Measurements from ENCODE around the gene PROM1. TPM values are rescaled to one million over a fixed set of nuclear protein-coding genes. Genes with fewer than 3 reads are reported as not detected.

PROM1 gene
- total RNA-seq, 2 experiments from 2014 or later, result not detected

DNA sequence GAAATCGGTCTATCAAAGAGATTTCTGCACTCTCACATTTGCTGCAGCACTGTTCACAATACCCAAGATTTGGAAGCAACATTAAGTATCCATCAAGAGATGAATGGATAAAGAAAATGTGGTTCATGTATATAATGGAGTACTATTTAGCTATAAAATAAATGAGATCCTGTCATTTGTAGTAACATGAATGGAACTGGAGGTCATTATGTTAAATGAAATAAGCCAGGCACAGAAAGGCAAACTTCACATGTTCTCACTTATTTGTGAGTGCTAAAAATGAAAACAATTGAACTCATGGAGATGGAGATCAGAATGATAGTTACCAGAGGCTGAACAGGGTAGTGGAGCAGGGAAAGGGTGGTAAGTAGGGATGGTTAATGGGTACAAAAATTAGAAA lies 17.0 kb upstream of the PROM1 start:
- ChIA-PET POLR2A (interaction anchor here (0.6 to 1.3 kb wide), 2 partner anchors 23 to 26 kb away, joined by 3 read pairs; no protein-coding TSS in a partner anchor), CTCF (ENCODE audit: unreplicated experiment) (no interaction called here)
- H3K9me2 ChIP-seq (ENCODE audit: insufficient read depth, low read length), result no peaks in the 10 kb centered on the region
- H3K79me2 ChIP-seq (ENCODE audit: insufficient read depth, low read depth, low read length), result no peaks in the 10 kb centered on the region
- no peak for DNase-seq (ENCODE audit: low spot score)
- H3K9me3 ChIP-seq (ENCODE audit: low read length), result no peaks in the 10 kb centered on the region
- no peaks in the 10 kb centered on the region for H3K4me1 ChIP-seq (ENCODE audit: insufficient read depth, low read length, poor library complexity, severe bottlenecking)
- no TSS peak for BruUV-seq (replicated peaks)
- TF ChIP-seq, protein P1, sequence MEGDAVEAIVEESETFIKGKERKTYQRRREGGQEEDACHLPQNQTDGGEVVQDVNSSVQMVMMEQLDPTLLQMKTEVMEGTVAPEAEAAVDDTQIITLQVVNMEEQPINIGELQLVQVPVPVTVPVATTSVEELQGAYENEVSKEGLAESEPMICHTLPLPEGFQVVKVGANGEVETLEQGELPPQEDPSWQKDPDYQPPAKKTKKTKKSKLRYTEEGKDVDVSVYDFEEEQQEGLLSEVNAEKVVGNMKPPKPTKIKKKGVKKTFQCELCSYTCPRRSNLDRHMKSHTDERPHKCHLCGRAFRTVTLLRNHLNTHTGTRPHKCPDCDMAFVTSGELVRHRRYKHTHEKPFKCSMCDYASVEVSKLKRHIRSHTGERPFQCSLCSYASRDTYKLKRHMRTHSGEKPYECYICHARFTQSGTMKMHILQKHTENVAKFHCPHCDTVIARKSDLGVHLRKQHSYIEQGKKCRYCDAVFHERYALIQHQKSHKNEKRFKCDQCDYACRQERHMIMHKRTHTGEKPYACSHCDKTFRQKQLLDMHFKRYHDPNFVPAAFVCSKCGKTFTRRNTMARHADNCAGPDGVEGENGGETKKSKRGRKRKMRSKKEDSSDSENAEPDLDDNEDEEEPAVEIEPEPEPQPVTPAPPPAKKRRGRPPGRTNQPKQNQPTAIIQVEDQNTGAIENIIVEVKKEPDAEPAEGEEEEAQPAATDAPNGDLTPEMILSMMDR (conservative IDR thresholded peaks at IDR 0.05; ENCODE audit: low read length), result no peak
- no peak for TF ChIP-seq EZH2phosphoT487 (IDR thresholded peaks at IDR 0.05; ENCODE audit: borderline replicate concordance, low read depth, low read length)
- H3K4me2 ChIP-seq (ENCODE audit: low read length), result no peak overlapping the region
- H2AFZ ChIP-seq (ENCODE audit: low read length), result no peak overlapping the region
- no peaks in the 10 kb centered on the region for H3K36me3 ChIP-seq (ENCODE audit: insufficient read depth, low read length)
- H3K4me3 ChIP-seq (ENCODE audit: low read depth, low read length, poor library complexity, severe bottlenecking), result no peak overlapping the region
- intact Hi-C loops (cut with micrococcal nuclease; ENCODE audit: unreplicated experiment), result no loop called here
- H4K20me1 ChIP-seq (ENCODE audit: insufficient read depth, low read length), result no peaks in the 10 kb centered on the region
- no peak overlapping the region for H3K27ac ChIP-seq (ENCODE audit: low read depth, low read length, poor library complexity, severe bottlenecking)

GRCh38 chr4:16092682-16093319 lies 9.0 kb upstream of the PROM1 start:
- intact Hi-C loops (cut with micrococcal nuclease; ENCODE audit: unreplicated experiment), result no loop called here
- Histone ChIP-seq H3K79me2 (ENCODE audit: insufficient read depth, low read depth, low read length) (no peaks in the 10 kb centered on the region), H3K4me3 (ENCODE audit: low read depth, low read length, poor library complexity, severe bottlenecking) (no peak overlapping the region), H3K9me3 (ENCODE audit: low read length) (no peaks in the 10 kb centered on the region), H3K9me2 (ENCODE audit: insufficient read depth, low read length) (no peaks in the 10 kb centered on the region; the same call in 1 of the 2 replicates), H3K36me3 (ENCODE audit: insufficient read depth, low read length) (no peaks in the 10 kb centered on the region), H4K20me1 (ENCODE audit: insufficient read depth, low read length) (no peaks in the 10 kb centered on the region), H2AFZ (ENCODE audit: low read length) (no peak overlapping the region), H3K27ac (ENCODE audit: low read depth, low read length, poor library complexity, severe bottlenecking) (no peak overlapping the region), H3K4me2 (ENCODE audit: low read length) (no peak overlapping the region), H3K4me1 (ENCODE audit: insufficient read depth, low read length, poor library complexity, severe bottlenecking) (no peaks in the 10 kb centered on the region)
- TF ChIP-seq, protein P1 (conservative IDR thresholded peaks at IDR 0.05; ENCODE audit: low read length), result no peak
- TF ChIP-seq EZH2phosphoT487 (IDR thresholded peaks at IDR 0.05; ENCODE audit: borderline replicate concordance, low read depth, low read length), result no peak
- POLR2A ChIA-PET, result no interaction called here
- CTCF ChIA-PET (ENCODE audit: unreplicated experiment), result no interaction called here
- no TSS peak for BruUV-seq (replicated peaks)
- no peak for DNase-seq (ENCODE audit: low spot score)

GRCh38 chr4:16090096-16090705 lies 6.4 kb upstream of the PROM1 start:
- Histone ChIP-seq H3K4me2 (ENCODE audit: low read length) (no peak overlapping the region), H3K36me3 (ENCODE audit: insufficient read depth, low read length) (no peaks in the 10 kb centered on the region), H3K9me2 (ENCODE audit: insufficient read depth, low read length) (no peaks in the 10 kb centered on the region; the same call in 1 of the 2 replicates), H3K4me3 (ENCODE audit: low read depth, low read length, poor library complexity, severe bottlenecking) (no peak overlapping the region), H4K20me1 (ENCODE audit: insufficient read depth, low read length) (no peaks in the 10 kb centered on the region), H3K4me1 (ENCODE audit: insufficient read depth, low read length, poor library complexity, severe bottlenecking) (no peaks in the 10 kb centered on the region), H3K27ac (ENCODE audit: low read depth, low read length, poor library complexity, severe bottlenecking) (no peak overlapping the region), H2AFZ (ENCODE audit: low read length) (no peak overlapping the region), H3K9me3 (ENCODE audit: low read length) (no peaks in the 10 kb centered on the region), H3K79me2 (ENCODE audit: insufficient read depth, low read depth, low read length) (no peaks in the 10 kb centered on the region)
- intact Hi-C loops (cut with micrococcal nuclease; ENCODE audit: unreplicated experiment), result no loop called here
- ChIA-PET POLR2A (interaction anchor here (0.6 to 1.1 kb wide), 5 partner anchors 13 to 228 kb away, joined by 3 read pairs; no protein-coding TSS in a partner anchor), CTCF (ENCODE audit: unreplicated experiment) (no interaction called here)
- TF ChIP-seq EZH2phosphoT487 (IDR thresholded peaks at IDR 0.05; ENCODE audit: borderline replicate concordance, low read depth, low read length), result no peak
- TF ChIP-seq, protein P1 (conservative IDR thresholded peaks at IDR 0.05; ENCODE audit: low read length), result no peak
- BruUV-seq (replicated peaks), result no TSS peak
- DNase-seq (ENCODE audit: low spot score), result no peak

Data from OCI-LY7 (cell line).